Glutamatergic neuron (in vitro differentiated cells): ENCODE measurements around the gene ROPN1. TPM values are rescaled to one million over a fixed set of nuclear protein-coding genes. Genes with fewer than 3 reads are reported as not detected.

ENCODE experiments used
- DNase-seq: peaks from one replicate; pipeline ENCODE4 v3.0.0; 2022
- H3K27ac Mint-ChIP-seq: one replicate; pipeline ENCODE4 v1.8.0; 2020; ENCODE audit warnings: mild to moderate bottlenecking, mixed read lengths, inconsistent platforms; ENCODE audit not compliant: unreplicated experiment
- H3K27me3 Mint-ChIP-seq: one replicate; pipeline ENCODE4 v1.8.0; 2020; ENCODE audit warnings: mild to moderate bottlenecking, moderate library complexity, mixed read lengths, inconsistent platforms; ENCODE audit not compliant: unreplicated experiment
- H3K36me3 Mint-ChIP-seq: one replicate; pipeline ENCODE4 v1.8.0; 2020; ENCODE audit warnings: mild to moderate bottlenecking, mixed read lengths, inconsistent platforms; ENCODE audit not compliant: unreplicated experiment
- H3K4me1 Mint-ChIP-seq: one replicate; pipeline ENCODE4 v1.8.0; 2020; ENCODE audit warnings: mild to moderate bottlenecking, low read depth, mixed read lengths, inconsistent platforms; ENCODE audit not compliant: unreplicated experiment
- H3K4me3 Mint-ChIP-seq: one replicate; pipeline ENCODE4 v1.8.0; 2020; ENCODE audit warnings: mild to moderate bottlenecking, mixed read lengths, inconsistent platforms; ENCODE audit not compliant: unreplicated experiment
- H3K9me3 Mint-ChIP-seq: one replicate; pipeline ENCODE4 v1.8.0; 2020; ENCODE audit warnings: mild to moderate bottlenecking, moderate library complexity, mixed read lengths, inconsistent platforms; ENCODE audit not compliant: unreplicated experiment
- total RNA-seq: library from RNA; stranded (reverse); fragmentation: NEBNext Ultra II Directional; extraction: Animal tissue kit (Norgen Biotek cat#: 25700); gene quantifications from one replicate; pipeline ENCODE4 v1.2.1, GENCODE V29; 2021; ENCODE audit not compliant: unreplicated experiment
- TF ChIP-seq, protein P1 (sequence below): fragments of 200-600 bp; sonication (generic); IDR thresholded peaks from one replicate; pipeline ENCODE4 v1.5.0; 2021; ENCODE audit not compliant: partially characterized antibody, unreplicated experiment

ROPN1 gene
- total RNA-seq, 1 donor from 2014 or later, result not detected

DNA sequence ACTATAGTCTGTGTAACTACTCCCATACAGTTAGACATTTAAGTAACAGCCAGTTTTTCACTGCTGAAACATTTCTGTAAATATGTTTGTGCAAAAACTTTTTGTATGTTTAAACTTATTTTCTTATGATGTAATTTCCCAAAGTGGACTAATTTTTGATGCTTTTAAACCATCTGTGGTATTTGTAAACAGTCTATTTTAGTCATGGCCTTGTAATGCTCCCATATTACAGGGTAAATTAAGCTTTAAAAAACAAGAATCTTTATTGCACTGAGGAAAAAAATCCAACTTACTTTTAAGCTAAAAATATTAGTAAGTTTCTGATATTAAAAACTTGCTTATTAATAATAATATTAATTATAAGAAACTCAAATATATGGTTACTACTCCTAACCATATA, 44.4 kb downstream of the ROPN1 start:
- Mint-ChIP-seq H3K4me1 (no peaks in the 10 kb centered on the region), H3K9me3 (no peaks in the 10 kb centered on the region), H3K27me3 (no peaks in the 10 kb centered on the region), H3K27ac (no peak overlapping the region), H3K4me3 (no peak overlapping the region), H3K36me3 (no peaks in the 10 kb centered on the region)
- TF ChIP-seq, protein P1, sequence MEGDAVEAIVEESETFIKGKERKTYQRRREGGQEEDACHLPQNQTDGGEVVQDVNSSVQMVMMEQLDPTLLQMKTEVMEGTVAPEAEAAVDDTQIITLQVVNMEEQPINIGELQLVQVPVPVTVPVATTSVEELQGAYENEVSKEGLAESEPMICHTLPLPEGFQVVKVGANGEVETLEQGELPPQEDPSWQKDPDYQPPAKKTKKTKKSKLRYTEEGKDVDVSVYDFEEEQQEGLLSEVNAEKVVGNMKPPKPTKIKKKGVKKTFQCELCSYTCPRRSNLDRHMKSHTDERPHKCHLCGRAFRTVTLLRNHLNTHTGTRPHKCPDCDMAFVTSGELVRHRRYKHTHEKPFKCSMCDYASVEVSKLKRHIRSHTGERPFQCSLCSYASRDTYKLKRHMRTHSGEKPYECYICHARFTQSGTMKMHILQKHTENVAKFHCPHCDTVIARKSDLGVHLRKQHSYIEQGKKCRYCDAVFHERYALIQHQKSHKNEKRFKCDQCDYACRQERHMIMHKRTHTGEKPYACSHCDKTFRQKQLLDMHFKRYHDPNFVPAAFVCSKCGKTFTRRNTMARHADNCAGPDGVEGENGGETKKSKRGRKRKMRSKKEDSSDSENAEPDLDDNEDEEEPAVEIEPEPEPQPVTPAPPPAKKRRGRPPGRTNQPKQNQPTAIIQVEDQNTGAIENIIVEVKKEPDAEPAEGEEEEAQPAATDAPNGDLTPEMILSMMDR, result no peak
- no peak for DNase-seq

DNA sequence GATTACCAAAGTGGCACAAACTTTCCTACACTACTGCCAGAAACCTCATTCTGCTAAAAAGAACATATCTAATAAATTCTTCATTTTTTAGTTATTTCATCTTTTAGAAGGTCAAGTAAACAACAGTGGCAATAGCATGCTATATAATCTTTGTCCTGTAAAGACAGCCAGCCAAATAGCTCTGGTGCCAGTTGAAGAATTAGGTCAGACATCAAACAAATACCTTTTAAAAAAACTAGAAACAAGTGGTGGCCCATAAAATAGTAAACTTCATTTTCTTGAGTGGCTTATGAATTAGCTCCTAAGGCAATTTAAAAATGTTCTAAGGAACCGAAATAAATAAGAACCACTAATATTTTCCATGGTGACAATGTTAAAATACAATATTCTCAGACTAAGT, 50.4 kb downstream of the ROPN1 start:
- H3K36me3 Mint-ChIP-seq, result no peaks in the 10 kb centered on the region
- no peak overlapping the region for H3K4me3 Mint-ChIP-seq
- no peak overlapping the region for H3K27ac Mint-ChIP-seq
- TF ChIP-seq, protein P1, result no peak
- no peaks in the 10 kb centered on the region for H3K27me3 Mint-ChIP-seq
- no peaks in the 10 kb centered on the region for H3K9me3 Mint-ChIP-seq
- H3K4me1 Mint-ChIP-seq, result no peaks in the 10 kb centered on the region
- DNase-seq, result no peak

DNA sequence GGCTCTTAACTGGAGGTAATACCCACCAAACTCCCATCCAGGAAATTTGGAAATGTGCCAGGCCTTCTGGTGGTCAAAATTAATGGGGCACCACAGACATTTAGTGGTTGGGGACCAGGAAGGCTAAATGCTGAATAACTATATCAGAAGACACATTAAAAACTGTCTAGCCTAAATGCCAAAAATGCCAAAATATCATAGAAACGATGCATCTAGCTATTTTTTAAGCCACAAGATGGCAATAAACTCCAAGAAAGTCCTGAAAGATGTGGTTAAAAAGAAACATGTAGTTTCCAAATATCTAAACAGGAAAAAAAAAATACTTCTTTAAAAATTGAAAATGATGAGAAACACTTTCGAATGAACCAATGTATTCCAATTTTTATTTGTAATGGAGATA, 50.8 kb downstream of the ROPN1 start:
- no peaks in the 10 kb centered on the region for H3K9me3 Mint-ChIP-seq
- DNase-seq, result no peak
- no peak overlapping the region for H3K27ac Mint-ChIP-seq
- H3K4me3 Mint-ChIP-seq, result no peak overlapping the region
- no peaks in the 10 kb centered on the region for H3K4me1 Mint-ChIP-seq
- TF ChIP-seq, protein P1, result no peak
- H3K36me3 Mint-ChIP-seq, result no peaks in the 10 kb centered on the region
- no peaks in the 10 kb centered on the region for H3K27me3 Mint-ChIP-seq

DNA sequence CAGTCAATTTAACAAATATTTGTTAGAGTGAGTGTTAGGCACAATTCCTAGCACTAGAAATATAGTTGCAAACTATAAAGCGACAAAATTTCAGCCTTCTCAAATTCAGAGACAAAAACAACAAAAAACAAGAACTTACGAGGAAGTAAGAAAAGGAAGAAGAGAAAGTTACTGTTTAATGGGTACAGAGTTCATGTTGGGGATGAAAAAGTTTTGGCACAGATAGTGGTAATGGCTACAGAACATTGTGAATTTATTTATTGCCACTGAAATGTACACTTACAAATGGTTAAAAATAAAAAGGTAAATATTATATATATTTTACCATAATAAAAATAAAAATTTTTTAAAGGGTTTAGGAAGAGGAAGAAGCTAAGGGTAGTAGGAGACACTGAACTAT, 52.2 kb downstream of the ROPN1 start:
- TF ChIP-seq, protein P1, result no peak
- DNase-seq, result no peak
- no peaks in the 10 kb centered on the region for H3K36me3 Mint-ChIP-seq

DNA sequence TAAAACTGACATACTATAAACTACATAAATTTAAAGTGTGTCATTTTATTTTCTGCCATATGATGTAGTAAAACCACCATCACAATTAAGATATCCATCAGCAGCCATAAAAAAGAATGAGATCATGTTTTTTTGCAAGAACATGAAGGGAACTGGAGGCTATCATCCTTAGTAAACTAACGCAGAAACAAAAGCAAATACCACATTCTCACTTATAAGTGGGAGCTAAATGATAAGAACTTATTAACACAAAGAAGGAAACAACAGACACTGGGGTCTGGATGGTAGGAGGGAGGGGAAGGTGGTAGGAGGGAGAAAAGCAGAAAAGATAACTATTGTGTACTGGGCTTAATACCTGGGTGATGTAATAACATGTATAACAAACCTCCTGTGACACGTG, 55.5 kb downstream of the ROPN1 start:
- H3K27ac Mint-ChIP-seq, result no peak overlapping the region
- H3K9me3 Mint-ChIP-seq, result no peaks in the 10 kb centered on the region
- no peaks in the 10 kb centered on the region for H3K36me3 Mint-ChIP-seq
- no peak for DNase-seq
- H3K27me3 Mint-ChIP-seq, result no peaks in the 10 kb centered on the region
- H3K4me3 Mint-ChIP-seq, result no peak overlapping the region
- H3K4me1 Mint-ChIP-seq, result no peaks in the 10 kb centered on the region
- TF ChIP-seq, protein P1, result no peak

More for the DNA sequence above, 52.2 kb downstream of the ROPN1 start:
- H3K27ac Mint-ChIP-seq, result no peak overlapping the region
- H3K27me3 Mint-ChIP-seq, result no peaks in the 10 kb centered on the region
- no peaks in the 10 kb centered on the region for H3K4me1 Mint-ChIP-seq
- no peaks in the 10 kb centered on the region for H3K9me3 Mint-ChIP-seq
- H3K4me3 Mint-ChIP-seq, result no peak overlapping the region
